Body of pancreas (tissue), 4 donors: ENCODE results near the gene NPAT.

Experiments used
- CTCF ChIP-seq, 7 experiments: fragments of 450-650 bp in 4 of 7; fragments of 200-600 bp in 3 of 7; sonication (generic) in 3 of 7; IDR thresholded peaks; one replicate each; pipeline ENCODE4 v1.5.1; 2016 to 2019; ENCODE audit warnings: antibody characterized with exemption in 7 of 7
- POLR2A ChIP-seq, 3 donors: fragments of 450-650 bp; IDR thresholded peaks; one replicate each; pipeline ENCODE4 v1.6.1; 2016; ENCODE audit warnings: antibody characterized with exemption in 3 of 3, mild to moderate bottlenecking in 2 of 3

- TF ChIP-seq CTCF (IDR thresholded peaks at IDR 0.05) (no peak), POLR2A (IDR thresholded peaks at IDR 0.05) (no peak)
Observed at GRCh38 chr11:108144615-108145014, 77.8 kb downstream of the NPAT start.
